Measurements from ENCODE around the gene LHFPL6.

DNA sequence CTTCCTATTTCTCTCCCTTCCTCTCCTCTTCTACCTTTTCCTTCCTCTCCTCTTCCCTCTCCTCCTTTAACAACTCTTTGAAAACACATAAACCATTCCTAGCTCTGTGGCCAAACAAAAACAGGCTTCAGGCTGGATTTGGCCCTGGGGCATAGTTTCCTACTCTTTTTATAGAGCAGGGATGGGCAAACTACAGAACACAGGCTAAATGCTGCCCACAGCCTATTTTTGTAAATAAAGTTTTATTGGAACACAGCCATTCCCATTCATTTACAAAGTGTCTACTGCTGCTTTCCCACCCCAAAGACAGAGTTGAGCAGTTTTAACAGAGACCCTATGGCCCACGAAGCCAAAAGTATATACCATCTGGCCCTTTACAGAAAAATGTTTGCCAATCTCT is 35.4 kb downstream of the LHFPL6 start:
- TF ChIP-seq, protein P1, sequence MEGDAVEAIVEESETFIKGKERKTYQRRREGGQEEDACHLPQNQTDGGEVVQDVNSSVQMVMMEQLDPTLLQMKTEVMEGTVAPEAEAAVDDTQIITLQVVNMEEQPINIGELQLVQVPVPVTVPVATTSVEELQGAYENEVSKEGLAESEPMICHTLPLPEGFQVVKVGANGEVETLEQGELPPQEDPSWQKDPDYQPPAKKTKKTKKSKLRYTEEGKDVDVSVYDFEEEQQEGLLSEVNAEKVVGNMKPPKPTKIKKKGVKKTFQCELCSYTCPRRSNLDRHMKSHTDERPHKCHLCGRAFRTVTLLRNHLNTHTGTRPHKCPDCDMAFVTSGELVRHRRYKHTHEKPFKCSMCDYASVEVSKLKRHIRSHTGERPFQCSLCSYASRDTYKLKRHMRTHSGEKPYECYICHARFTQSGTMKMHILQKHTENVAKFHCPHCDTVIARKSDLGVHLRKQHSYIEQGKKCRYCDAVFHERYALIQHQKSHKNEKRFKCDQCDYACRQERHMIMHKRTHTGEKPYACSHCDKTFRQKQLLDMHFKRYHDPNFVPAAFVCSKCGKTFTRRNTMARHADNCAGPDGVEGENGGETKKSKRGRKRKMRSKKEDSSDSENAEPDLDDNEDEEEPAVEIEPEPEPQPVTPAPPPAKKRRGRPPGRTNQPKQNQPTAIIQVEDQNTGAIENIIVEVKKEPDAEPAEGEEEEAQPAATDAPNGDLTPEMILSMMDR (IDR thresholded peaks at IDR 0.05), result no peak
- no peak for TF ChIP-seq POLR2A (IDR thresholded peaks at IDR 0.05)

Measured in upper lobe of left lung (tissue), 4 donors.